ENCODE measurements around the gene PRUNE2. TPM values are rescaled to one million over a fixed set of nuclear protein-coding genes. Genes with fewer than 3 reads are reported as not detected.

PRUNE2 gene
- total and polyA plus RNA-seq, 2 of the 8 experiments (the other 6 are each of a cell fraction or from before 2014, with no cell fraction given), result 5.5 to 13.3 TPM

DNA sequence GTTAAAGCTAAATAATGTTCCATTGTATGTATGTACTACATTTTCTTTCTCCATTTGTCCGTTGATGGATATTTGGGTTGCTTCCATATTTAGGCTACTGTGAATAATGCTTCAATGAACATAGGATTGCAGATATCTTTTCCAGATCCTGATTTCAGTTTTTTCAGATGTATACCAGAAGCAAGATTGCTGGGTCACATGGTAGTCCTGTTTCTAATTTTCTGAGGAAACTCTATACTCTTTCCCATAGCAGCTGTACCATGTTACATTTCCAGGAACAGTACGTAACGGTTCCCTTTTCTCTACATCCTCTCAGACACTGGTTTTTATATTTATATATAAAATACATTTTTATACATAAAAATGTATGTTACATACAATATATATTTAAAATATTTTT is 325.1 kb downstream of the PRUNE2 start:
- H2BK120ac ChIP-seq (replicated peaks; ENCODE audit: low read depth, low read length), result no peak overlapping the region
- no peaks in the 10 kb centered on the region; a peak in 1 of 7 replicates for H3K27me3 ChIP-seq (replicated peaks in 1 of 4; ENCODE audit: control insufficient read depth in 3 of 4, extremely low read depth in 1 of 4, insufficient read depth in 3 of 4, low read length in 3 of 4)
- H3K27ac ChIP-seq (ENCODE audit: low read depth, low read length), result no peak overlapping the region
- H3K4me2 ChIP-seq (ENCODE audit: insufficient read depth in 1 of 2, low read depth in 2 of 2, low read length in 2 of 2), result no peak overlapping the region
- no peak overlapping the region for H2BK12ac ChIP-seq (ENCODE audit: low read depth, low read length)
- TF ChIP-seq BCL11A (IDR thresholded peaks at IDR 0.05; ENCODE audit: low read depth in 2 of 2, low read length in 2 of 2) (no peak), GTF2F1 (IDR thresholded peaks at IDR 0.05; ENCODE audit: borderline replicate concordance, low read depth, low read length) (no peak), POU5F1 (IDR thresholded peaks at IDR 0.05; ENCODE audit: low read depth, low read length) (no peak), KDM5A (IDR thresholded peaks at IDR 0.05; ENCODE audit: low read length) (no peak), TEAD4 (IDR thresholded peaks at IDR 0.05; ENCODE audit: low read depth, low read length) (no peak)
- TF ChIP-seq, protein P1, sequence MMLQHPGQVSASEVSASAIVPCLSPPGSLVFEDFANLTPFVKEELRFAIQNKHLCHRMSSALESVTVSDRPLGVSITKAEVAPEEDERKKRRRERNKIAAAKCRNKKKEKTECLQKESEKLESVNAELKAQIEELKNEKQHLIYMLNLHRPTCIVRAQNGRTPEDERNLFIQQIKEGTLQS (IDR thresholded peaks at IDR 0.05; ENCODE audit: insufficient read depth, low read depth, low read length), result no peak
- no peak overlapping the region for H3K4ac ChIP-seq (replicated peaks; ENCODE audit: insufficient read length, low read depth, low read length)
- no peak overlapping the region for H3K18ac ChIP-seq (ENCODE audit: extremely low read depth, low read length)
- no peak overlapping the region for H3K23ac ChIP-seq (ENCODE audit: insufficient read length)
- no peaks in the 10 kb centered on the region for H3K79me1 ChIP-seq (ENCODE audit: low read depth, low read length)
- H2BK20ac ChIP-seq (ENCODE audit: low read length), result no peak overlapping the region
- H3K56ac ChIP-seq (replicated peaks; ENCODE audit: insufficient read length, low read depth, low read length), result no peak overlapping the region
- no peaks in the 10 kb centered on the region for H3K23me2 ChIP-seq (ENCODE audit: low read depth, low read length)
- no peak overlapping the region for H3K9ac ChIP-seq (replicated peaks in 1 of 4; ENCODE audit: extremely low read depth in 1 of 4, low read depth in 3 of 4, low read length in 3 of 4)
- no peaks in the 10 kb centered on the region for H4K20me1 ChIP-seq (replicated peaks in 1 of 2; ENCODE audit: control insufficient read depth in 1 of 2, insufficient read depth in 2 of 2, low read length in 2 of 2)
- H2AFZ ChIP-seq (ENCODE audit: low read length), result no peak overlapping the region
- H3K9me3 ChIP-seq (ENCODE audit: insufficient read depth in 2 of 2, low read depth in 1 of 2, low read length in 1 of 2), result no peaks in the 10 kb centered on the region
- ChIA-PET POLR2A (ENCODE audit: partially characterized antibody) (interaction anchor here (0.6 kb wide), 1 partner anchor 1432 kb away, joined by 5 read pairs; no protein-coding TSS in a partner anchor), CTCF (ENCODE audit: partially characterized antibody) (interaction anchor here (0.7 kb wide), 1 partner anchor 78 kb away, joined by 3 read pairs; no protein-coding TSS in a partner anchor)
- H3K4me3 ChIP-seq (ENCODE audit: extremely low read depth in 1 of 4, insufficient read depth in 2 of 4, low read depth in 3 of 4, low read length in 4 of 4), result no peak overlapping the region
- no peak overlapping the region for H3K14ac ChIP-seq (ENCODE audit: insufficient read length)
- H3K79me2 ChIP-seq (ENCODE audit: control insufficient read depth in 1 of 2, insufficient read depth in 2 of 2, low read length in 2 of 2), result no peaks in the 10 kb centered on the region
- no peak overlapping the region for H2BK5ac ChIP-seq (ENCODE audit: low read depth, low read length)
- no peak overlapping the region for H4K91ac ChIP-seq (replicated peaks; ENCODE audit: insufficient read length, low read length)
- H3K4me1 ChIP-seq (replicated peaks in 1 of 4; ENCODE audit: control insufficient read depth in 3 of 4, insufficient read depth in 4 of 4, low read length in 3 of 4), result no peaks in the 10 kb centered on the region
- DNase-seq (ENCODE audit: low read depth in 1 of 2, low spot score in 2 of 2), result no peak
- H3K36me3 ChIP-seq (ENCODE audit: control insufficient read depth in 2 of 4, insufficient read depth in 4 of 4, low read length in 3 of 4), result no peaks in the 10 kb centered on the region
- 94% methylated on average over 3 of the region's 3 CpGs; no CpG with 5 or more reads in 1 of the 2 experiments for WGBS, 2 experiments (ENCODE audit: extremely low coverage in 1 of 2, insufficient coverage in 1 of 2, insufficient read length in 1 of 2, insufficient replicate concordance in 2 of 2, low coverage in 1 of 2, low lambda C conversion rate in 2 of 2, missing lambda C conversion rate in 1 of 2)
- no peak overlapping the region for H2BK15ac ChIP-seq (ENCODE audit: low read length)
- H4K8ac ChIP-seq (ENCODE audit: extremely low read depth, insufficient read depth, low read length), result no peak overlapping the region
- no peak overlapping the region for H2AK5ac ChIP-seq (ENCODE audit: low read depth, low read length)
- no peak overlapping the region for H4K5ac ChIP-seq (ENCODE audit: insufficient read length, low read depth, low read length)
- FAIRE-seq, result no peak

All from H1 (cell line).